Loucy (cell line): ENCODE results near the gene KLF13.

ENCODE experiments used
- EZH2phosphoT487 ChIP-seq: fragments of 200-600 bp; IDR thresholded peaks from 2 replicates; pipeline ENCODE4 v1.6.1; 2018; ENCODE audit warnings: antibody characterized with exemption, mild to moderate bottlenecking, moderate library complexity, borderline replicate concordance
- TF ChIP-seq, protein P1 (sequence below): fragments of 200-600 bp; sonication (generic); conservative IDR thresholded peaks from 2 replicates; pipeline ENCODE4 v1.5.1; 2014; ENCODE audit warnings: mild to moderate bottlenecking, antibody characterized with exemption, low read length

DNA sequence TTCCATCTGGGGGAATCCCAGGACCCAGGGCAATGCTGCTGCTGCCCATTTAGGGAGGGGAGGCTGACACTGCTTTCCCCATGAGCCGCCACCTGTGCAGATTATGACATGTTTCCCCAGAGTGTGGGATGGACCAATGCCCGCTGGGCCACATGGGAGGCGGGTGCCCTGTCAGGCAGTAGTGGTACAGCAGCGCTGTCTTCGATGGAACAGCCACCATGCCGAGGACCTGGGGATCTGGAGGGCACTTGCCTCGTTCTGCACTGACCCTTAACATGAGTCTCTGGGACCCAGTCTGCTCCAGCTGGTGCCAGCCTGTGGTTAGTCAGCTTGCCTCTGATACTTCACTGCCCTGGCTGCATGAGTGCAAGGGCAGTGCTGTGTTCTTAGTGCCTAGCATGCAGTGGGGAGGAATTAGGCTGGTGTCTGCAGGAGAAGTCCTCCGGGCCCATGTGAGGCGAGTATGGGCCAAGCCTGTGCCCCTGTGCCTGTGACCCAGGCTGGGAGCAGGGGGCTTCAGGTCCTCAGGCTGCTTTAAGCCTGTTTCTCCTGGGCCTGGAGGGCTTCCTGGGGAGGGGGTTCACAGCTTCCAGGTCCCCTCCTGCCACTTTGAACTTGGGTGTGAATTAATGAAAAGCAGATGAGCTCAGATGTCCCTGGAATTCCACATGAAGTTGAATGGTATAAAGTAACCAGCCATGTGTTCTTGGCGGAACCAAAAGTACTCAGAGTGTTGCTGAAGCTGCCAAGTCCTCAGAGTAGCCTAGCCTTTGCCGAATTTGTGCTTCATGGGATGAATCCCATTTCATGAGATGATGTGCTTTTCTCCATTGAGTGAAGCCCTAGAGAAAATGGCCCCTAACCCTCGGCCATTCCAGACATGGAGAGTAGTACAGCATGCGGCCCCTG, 22.9 kb downstream of the KLF13 start:
- TF ChIP-seq, protein P1, sequence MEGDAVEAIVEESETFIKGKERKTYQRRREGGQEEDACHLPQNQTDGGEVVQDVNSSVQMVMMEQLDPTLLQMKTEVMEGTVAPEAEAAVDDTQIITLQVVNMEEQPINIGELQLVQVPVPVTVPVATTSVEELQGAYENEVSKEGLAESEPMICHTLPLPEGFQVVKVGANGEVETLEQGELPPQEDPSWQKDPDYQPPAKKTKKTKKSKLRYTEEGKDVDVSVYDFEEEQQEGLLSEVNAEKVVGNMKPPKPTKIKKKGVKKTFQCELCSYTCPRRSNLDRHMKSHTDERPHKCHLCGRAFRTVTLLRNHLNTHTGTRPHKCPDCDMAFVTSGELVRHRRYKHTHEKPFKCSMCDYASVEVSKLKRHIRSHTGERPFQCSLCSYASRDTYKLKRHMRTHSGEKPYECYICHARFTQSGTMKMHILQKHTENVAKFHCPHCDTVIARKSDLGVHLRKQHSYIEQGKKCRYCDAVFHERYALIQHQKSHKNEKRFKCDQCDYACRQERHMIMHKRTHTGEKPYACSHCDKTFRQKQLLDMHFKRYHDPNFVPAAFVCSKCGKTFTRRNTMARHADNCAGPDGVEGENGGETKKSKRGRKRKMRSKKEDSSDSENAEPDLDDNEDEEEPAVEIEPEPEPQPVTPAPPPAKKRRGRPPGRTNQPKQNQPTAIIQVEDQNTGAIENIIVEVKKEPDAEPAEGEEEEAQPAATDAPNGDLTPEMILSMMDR: no peak
- no peak for TF ChIP-seq EZH2phosphoT487
